GM10847 (cell line): ENCODE data around the gene SPOP.

Experiments
- POLR2A ChIP-seq: IDR thresholded peaks from 2 replicates; pipeline ENCODE4 v1.6.1; 2011; ENCODE audit not compliant: insufficient read length; ENCODE audit errors: extremely low read depth

Gene SPOP

DNA sequence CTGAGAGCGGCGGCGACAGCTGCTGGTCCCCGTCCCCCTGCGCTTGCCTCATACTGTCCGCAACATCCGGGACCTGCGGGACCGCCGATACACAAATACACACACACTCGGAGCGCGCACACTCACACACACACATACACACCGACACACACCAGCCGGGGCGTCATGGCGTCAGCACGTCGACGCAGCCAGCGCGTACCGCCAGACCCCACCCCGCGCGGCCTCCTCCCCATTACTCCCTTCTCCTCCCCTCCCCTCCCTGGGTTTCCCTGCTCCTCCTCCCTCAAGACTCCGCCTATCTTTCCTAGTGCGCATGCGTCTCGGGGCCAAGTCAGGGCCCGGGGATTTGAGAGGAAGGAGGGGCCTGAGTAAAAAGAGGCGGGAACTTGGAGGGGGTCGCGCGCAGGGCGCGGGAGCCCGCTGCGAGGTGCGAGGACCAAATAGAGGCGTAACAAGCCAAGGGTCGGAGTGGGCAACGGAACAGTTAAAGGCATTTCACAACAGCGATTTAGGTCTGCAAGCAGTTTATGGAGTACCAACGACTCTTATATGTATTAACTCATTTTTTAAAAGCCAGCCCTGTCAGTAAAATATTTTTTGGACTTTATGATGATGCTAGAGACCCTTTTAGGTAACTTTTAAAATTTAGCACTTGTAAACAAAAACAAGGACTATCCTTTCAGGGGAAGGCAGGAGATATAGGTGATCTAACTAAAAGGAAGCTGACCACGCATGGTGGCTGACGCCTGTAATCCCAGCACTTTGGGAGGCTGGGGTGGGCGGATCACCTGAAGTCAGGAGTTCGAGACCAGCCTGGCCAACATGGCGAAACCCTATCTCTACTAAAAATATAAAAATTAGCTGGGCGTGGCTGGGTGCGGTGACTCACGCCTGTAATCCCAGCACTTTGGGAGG, at the start of gene SPOP:
Gene SPOP (minus strand): TSS at position 165 of the 915 bp plus-strand sequence. CDS start 55,287 bp downstream, outside the sequence.
- peak; percentile 51 for TF ChIP-seq POLR2A

DNA sequence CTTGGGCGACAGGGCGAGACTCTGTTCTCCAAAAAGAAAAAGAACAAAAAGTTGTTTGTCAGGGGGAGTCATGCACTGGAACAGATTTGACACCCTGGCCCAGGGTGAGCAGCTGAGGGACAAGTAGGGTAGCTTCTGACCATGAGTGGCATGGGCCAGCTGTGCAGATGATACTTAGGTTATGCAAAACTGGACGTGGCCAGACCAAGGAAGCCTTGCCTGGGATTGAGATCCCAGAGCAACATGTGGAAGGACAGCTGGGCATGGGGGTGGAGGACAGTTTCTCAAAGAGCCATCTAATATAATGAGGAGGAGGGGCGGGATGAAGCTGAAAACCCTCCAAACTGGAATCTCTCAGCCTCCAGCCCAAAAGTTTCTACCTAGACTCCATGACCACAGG, 49.5 kb upstream of the SPOP start:
- TF ChIP-seq POLR2A = no peak

GRCh38 chr17:49725452-49726130, 47.7 kb upstream of the SPOP start:
- no peak for TF ChIP-seq POLR2A

DNA sequence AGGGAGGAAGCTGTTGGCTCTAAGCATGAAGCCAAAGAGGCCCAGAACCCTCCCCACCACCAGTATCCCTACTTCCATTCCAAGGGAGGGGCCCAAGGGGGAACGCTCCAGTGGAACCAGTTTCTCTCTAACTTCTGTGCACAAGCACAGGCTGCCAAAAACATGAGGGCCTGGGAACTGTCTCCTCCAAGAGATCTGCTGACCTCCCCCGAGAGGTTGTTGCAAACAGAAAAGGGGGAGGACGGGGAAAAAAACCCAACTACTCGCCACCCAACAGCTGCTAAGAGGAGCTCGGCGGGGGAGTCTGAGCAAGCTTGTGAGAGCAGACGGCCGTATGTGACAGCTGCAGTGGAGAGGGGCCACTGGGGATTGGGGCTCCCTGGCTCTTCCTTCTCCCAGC, 45.5 kb upstream of the SPOP start:
- TF ChIP-seq POLR2A = no peak

GRCh38 chr17:49722066-49722465, 44.2 kb upstream of the SPOP start:
- no peak for TF ChIP-seq POLR2A

DNA sequence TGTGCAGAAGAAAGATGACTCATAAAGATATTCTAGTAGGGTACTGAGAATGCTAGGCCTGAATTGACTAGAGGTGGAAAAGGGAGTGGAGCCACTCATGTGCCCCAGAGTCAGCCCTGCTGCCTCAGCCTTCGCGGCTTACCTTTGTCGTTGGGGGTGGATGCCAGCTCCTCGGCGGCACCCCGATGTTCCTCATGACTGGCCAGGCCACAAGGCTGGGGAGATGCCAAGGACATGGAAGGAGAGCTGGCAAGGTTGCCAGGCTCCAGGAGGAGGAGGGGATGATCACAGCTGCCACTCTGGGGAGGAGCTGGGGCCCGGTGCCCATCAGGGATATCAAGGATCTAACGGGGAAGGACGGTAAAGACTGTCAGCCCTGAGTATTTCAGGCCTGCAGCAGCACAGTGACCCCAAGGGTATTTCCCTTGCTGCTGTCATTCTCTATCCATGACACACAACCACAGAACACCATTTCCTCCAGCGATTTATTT, 39.5 kb upstream of the SPOP start:
- no peak for TF ChIP-seq POLR2A

DNA sequence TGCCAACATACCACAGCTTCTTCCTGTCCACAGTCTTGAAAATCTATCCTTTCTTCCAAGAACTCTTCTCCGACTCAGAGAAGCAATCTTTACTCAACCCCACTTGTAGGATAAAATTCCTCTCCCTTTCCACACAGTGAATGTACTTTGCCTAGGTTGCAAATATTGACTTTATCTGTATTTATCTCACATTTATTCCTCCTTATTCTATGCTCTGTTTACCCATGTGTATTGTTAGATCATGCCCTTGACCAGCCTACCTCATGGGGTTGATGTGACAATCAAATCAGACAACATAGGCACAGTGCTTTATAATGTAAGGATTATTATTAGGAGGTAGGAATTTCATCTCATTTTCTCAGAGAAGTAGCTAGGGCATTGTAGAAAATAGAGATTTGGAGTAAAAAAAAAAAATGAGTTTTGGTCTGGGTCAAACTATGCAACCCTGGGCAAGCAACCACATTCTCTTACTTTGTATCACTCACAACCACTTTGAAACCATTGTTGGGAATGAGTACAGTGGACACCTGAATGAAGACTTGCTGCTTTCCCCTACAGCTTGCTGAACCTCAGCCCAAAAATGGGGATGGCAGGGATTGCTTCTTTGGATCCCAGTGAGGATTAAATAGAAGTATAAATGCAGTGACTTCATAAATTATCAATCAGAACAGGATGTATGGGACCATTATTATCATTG, 38.9 kb upstream of the SPOP start:
- TF ChIP-seq POLR2A = no peak

DNA sequence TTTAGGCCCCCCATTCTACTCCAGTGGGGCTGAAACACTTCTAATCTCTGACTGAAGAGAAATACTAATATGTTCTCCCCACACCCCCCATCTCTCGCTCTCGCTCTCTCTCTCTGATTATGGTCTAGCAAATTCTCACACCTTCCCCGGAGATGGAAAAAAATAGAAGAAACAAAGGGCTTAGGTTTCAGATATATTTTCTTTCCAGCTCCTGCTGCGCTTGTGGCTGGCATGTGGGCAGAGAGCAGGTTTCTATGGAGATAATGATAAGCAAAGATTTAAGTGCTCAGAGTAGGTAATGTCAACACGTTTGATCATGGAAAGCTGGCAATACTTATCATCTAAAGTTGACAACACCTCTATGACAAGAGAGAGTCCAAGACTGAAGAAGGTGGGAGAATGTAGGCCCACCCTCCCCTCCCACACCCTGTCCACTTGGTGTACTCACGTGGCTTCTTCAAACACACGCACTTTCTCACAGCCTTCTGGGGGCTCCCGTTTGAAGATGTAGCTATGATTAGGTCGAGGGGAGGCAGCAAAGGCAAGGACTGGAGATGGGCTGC, 37.9 kb upstream of the SPOP start:
- no peak for TF ChIP-seq POLR2A

- TF ChIP-seq POLR2A = no peak
Observed at GRCh38 chr17:49715216-49715615, 37.3 kb upstream of the SPOP start.

DNA sequence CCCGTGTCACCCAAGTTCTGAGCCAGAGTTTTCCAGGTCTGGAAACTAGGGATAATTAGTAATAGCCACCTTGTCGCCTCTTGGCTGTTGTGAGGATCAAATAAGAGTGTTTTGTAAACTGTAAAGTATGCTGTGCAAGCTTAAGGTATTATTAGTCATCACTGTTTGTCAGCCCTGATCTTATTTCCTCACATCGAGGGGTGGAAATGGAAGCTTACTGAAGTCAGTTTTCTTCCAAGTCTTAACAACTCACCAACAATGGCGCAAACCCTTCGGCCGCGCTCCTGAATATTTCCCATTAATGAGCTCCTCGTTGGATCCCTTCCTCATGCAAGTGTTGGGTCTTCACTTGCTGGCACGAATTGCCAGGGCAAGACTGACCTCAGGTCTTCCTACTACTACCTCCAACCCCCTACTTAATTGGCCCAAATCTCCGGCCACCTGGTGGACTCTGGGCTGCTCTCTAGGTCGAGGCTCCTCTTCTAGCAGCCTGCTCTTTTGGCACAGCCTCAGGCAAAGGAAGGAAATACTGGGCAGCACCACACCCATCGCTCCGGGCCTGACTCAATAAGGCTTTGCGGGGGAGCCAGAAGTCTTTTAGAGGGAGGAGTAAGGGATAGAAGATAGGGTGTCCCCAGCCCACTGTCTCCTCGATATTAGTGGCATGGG, 30.8 kb upstream of the SPOP start:
- no peak for TF ChIP-seq POLR2A

DNA sequence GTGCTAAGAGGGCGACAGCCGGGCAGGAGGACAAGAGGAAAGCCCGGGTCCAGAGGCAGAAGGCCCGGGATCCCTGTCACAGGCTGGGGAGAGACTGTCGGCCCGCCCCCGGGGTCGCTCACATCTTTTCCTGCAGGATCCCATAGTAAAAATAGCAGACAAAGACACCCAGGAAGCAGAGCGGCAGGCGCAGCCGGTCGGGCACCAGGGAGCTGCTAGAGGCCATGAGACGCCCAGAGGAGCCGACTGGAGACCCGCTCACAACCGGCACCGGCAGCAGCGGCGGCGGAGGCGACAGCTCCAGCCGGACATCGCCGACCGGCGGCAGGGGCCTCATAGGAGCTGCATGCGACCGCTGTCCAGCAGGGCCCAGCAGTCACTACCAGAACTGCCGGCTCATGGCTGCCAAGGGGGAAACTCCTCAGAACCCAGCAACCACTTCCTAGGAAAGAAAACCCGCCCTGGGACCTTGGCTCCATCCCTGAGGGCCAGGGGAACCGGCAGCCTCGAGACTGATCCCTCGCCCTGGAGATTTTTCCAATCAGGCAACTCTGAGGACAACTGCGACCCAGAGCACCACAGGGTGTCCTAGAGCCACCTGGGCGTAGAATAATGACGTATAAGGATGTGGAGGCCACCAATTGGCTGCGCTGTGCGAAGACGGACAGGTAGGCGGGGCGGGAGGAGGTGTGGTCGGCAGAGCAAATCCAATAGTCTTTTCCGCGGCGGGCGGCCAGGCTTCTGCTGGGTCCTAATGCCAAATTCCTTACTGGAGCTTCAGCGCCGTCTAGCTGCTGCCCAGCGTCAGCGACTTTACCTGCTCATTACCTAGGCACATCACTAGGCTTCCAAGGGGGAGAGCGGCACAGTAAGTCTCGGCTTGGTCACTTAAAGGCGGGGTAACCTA, 30.0 kb upstream of the SPOP start, which contains the start of gene SLC35B1:
Gene SLC35B1 (minus strand): TSS at position 357 of the 907 bp plus-strand sequence. CDS start 131 bp downstream, at position 226.
- peak; percentile 69 for TF ChIP-seq POLR2A

- TF ChIP-seq POLR2A = no peak
Observed at GRCh38 chr17:49707246-49707607, 29.3 kb upstream of the SPOP start.

DNA sequence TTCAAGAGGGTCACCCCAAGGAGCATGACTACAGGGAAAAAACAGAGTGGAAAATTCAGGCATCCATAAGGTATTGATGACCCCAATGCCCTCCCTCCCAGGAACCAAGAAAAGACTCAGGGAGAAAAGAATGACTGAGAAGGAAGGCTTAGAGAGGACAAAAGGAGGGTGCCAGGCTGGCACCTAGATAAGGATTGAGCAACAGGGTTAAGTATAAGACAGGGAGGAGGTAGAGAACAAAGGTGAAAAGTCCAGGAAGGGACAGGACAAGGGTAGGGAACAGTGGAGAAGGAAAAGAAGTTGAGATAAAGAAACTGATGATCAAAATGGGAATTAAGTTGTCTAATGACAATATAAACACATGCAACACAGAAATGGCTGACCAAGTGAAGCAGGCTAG, 27.4 kb upstream of the SPOP start:
- TF ChIP-seq POLR2A = no peak
